NCI-H1092 (cell line): ENCODE data around the gene DNAAF3.
"Not testable (repeated sequence)": the region's sequence is repeated elsewhere in the genome, so short reads cannot be mapped to it uniquely, and the experiment has no call there.

Experiments
- DNase-seq: peaks from one replicate; lab custom pipeline; 2025; lab: John Stamatoyannopoulos, UW

DNAAF3 gene

DNA sequence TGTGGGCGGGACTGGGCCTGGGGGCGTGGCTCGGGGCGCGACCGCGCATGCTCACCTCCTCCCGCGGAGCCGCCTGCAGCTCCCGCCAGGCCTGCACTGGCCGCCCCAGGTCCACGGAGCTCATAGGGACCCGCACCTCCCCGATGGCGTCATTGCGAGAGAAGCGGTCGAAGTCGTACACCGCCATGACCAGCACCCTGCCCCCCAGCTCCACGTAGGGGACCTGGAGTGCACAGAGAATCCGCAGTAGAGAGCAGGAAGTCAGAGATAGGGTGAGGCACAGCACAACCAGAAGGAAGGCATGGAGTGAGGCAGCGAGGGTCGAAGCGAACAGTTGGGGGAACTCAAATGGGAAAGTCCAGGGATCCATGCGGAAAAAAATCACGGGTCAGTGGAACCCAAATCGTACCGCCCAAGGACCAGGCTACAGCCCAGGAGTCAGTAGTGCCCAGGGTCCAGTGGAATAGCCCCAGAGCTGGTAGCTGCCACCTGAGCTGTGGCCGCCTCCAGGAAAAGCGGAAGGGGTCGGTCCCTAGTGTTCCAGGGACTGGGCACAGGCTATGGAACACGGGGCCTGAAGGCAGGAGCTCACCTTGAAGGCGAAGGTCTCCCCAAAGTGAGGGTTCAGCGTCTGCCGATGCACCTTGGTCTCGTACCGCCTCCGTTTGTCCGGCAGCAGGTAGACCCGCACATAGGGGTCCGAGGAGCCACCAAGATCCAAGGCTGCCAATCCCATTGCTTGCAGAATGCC, 8.9 kb upstream of the DNAAF3 start:
- DNase-seq = no peak

DNA sequence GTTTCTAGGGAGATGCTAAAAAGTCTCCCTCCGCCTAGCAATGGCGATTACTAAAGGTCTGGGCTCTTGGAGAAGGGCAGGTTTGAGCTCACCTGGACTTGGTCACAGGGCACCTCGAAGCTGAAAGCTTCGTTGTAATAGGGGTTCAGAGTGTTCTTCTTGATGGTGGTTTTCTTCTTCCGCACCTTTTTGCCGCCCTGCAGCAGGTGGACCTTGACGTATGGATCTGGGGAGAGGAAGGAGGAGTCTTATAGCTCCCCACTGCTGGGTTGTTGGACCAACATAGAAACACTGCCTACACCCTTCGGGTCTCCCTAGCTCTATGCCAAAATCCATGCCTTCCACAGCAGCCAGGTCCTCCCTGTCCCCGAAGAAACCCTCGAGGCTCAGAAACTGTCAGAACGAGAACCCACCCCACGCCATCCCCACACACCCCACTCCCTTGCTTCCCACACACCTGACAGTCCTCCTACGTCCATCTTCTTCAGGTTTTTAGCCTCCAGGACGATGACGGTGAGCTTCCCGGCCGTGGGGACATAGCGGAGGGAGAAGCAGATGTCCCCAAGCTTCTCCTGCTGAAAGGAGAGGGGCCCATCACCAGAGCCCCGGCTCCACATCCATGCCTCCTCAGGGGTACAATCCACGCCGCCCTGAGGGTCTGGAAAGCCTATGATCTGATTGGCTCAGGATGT, 8.2 kb upstream of the DNAAF3 start:
- no peak for DNase-seq

DNA sequence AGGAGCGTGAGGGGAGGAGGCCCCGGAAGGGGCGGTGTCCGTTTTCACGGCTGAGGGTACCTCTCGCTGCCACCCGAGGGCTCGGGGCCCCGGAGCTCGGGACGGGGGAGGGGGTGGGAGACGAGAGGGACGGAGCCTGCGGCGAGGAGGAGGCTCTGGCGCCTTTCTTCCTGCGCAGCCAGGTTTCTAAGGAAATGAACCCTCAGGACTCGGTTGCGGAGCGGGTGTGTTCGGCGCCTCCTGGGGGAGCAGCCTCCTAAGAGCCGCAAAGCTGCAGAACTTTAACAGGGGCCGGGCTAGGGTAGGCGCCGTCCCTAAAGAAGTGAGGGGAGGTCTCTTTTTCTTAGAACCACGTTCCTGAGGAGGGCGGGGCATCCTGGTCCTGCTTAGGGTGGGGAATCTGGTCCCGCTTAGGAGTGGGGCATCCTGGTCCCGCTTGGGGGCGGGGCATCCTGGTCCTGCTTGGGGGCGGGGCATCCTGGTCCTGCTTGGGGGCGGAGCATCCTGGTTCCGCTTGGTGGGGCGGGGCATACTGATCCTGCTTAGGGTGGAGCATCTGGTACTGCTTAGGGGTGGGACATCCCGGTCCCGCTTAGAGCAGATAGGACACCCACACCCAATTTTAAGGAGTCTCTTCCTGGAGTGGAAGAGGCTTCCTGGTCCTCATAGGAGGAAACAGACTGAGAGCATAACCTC, 7.4 kb upstream of the DNAAF3 start:
- DNase-seq = no peak

DNA sequence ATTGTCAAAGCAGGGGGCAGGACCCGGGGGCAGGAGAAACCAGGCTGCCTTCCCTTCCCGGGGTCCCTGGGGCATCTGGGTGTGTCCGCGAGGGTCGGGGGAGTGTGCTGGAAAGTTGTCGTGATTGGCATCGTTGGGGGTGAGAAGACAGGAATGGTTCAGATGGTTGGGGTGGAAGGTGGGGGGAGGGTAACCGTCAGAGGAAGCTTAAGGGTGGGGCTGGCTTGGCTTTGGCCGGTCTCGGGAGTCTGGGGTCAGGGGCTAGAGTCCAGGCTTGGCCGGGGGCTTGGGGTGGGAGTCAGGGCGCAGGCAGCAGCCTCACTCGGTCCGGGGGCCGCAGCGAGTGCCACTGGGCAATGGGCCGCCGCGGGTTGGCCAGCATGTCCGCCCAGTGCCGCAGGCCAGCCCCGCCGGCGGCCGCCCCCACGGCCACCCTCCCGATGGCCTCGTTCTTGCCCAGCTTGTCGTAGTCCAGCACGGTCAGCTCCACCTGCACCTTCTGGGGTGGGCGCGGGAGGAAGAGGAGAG, 6.8 kb upstream of the DNAAF3 start:
- no peak for DNase-seq

DNA sequence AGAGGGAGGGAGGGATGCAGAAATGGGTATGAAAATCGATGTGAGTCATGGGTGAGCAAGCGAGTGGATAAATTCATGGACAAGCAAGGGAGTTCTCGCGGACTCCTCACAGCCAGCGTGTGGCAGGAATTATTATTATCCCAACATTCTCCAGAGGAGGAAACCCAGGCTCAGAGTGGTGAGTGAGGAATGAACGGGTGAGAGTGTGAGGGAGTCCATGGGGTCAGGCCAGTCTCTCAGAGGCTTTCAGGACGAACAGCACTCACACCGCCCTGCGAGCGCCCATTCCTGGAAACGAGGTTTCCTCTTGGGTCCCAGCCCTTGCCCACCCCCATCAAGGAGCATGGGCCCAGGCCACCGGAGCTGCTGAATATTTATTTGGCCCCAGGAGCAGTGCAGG, 6.3 kb upstream of the DNAAF3 start:
- DNase-seq = no peak

DNA sequence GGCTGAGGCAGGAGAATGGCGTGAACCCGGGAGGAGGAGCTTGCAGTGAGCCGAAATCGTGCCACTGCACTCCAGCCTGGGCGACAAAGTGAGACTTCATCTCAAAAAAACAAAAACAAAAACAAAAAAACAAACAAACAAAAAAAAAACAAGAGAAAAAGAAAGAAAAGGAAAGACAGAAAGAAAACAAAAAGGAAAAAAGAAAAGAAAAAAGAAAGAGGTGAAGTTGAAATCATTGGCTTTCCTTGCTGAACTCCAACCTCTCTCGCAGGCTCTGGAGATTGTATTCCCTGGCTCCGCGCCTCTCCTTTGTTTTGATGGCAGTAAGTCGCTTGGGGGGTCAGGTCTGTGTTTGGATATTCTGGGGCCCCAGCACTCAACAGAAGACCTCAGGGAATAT, 5.9 kb upstream of the DNAAF3 start:
- not testable (repeated sequence) for DNase-seq

DNA sequence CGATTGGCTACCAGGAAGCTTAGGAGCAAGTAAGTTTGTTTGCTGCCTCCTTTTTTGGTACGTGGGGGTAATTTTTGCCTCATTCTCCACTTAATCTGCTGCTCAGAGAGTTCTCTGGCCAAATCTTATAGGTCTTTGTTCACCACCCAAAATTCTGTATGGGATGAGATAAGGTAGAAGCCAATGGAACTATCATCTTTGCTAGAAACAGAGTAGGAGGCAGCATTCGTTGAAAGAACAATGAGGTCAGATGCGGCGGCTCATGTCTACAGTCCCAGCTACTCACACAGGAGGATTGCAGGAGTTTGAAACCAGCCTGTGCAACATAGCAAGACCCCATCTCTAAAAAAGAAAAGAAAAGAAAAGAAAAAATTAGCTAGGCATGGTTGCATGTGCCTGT, 5.0 kb upstream of the DNAAF3 start:
- DNase-seq = no peak

DNA sequence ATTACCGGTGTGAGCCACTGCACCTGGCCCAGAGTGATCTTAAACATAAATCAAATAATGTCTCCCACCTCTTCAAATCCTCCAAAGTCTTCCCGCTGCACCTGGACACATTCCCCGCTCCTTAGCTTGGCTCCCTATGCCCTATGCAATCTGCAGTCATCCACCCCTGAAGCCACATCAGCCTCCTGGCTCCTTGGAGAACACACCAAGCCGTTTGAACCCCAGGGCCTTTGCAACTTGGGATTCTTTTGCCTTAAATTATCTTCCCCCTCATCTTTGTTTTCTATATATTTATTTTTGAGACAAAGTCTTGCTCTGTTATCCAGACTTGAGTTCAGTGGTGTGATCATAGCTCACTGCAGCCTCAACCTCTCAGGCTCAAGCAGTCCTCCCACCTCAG, 2.7 kb upstream of the DNAAF3 start:
- no peak for DNase-seq

DNA sequence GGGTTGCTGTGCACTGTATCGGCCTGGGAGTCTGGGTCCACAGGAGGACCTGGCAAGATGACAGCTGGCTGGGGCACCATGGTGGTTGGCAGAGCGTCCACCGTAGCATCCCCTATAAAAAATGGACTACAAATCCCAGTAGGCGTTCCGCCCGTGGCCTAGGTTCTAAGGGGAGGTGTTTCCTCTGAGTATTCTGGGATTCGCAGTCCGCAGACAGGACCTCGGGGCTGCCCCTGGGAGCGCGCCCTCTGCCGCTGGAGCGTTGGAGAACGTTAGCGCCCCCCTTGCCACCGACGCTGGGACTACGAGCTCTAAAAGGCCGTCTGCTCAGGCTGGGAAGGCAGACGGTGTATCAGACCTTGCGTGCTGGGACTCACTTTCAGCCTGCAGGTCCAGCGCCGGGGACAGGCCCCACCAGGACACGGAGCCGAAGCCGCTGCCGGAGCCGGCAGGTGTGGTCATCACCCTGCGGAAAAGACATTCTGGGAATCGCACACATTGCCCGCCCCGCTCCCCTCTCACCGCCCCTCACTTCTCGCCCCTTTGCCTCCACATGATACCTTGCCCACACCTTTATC, 372 bp downstream of the DNAAF3 start:
- peak; percentile 28 for DNase-seq

DNA sequence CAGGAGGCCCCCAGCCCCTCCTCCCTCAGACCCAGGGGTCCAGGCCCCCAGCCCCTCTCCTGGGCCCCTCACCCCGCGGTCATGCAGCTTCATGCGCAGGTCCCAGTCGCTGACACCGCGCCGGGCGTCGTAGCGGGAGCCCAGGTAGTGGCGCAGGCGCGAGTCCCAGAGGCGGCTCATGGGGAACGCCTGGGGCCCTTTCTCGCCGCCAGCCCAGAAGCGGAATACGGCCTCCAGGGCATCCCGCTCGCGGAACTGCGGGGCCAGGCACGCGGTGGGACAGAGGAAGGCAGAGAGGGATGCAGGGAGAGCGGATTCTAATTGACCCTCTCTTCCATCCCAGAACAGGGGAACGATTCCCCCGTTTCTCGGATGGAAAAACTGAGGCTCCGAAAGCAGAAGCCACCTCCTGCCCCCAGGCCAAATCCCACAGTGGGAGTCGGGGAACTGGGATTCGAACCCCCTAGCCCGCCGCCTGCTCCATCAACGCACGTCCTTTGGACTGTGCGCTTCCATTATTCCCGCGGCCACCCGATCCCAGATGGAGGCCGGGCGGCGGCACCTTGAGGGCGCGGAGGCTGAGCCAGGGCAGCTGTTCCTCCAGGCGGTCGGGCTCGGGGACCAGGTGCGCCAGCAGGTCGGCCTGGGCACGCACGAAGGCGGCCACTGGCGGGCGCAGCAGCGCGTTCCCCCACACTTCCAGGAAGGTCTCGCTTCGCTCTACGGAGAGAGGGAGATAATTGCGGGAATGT, 4.7 kb downstream of the DNAAF3 start:
- DNase-seq = no peak

DNA sequence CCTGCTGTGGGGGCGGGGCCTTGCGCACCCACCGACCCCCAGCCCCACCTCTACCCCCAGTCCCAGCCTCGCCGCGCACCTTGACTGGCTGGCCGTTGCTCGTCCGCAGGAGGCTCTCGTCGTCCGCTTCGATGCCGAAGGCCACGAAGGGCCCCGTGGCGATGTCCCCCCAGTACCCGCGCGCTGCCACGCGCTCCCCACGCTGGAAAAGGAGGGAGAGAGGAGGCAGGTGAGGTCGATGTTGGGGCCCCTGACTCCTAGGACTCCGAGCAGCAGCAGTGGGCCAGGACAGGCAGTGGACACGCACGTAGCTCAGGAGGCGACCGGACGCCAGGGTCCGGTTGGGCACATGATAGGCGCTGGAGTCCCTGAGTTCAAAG, 5.4 kb downstream of the DNAAF3 start:
- DNase-seq = no peak

DNA sequence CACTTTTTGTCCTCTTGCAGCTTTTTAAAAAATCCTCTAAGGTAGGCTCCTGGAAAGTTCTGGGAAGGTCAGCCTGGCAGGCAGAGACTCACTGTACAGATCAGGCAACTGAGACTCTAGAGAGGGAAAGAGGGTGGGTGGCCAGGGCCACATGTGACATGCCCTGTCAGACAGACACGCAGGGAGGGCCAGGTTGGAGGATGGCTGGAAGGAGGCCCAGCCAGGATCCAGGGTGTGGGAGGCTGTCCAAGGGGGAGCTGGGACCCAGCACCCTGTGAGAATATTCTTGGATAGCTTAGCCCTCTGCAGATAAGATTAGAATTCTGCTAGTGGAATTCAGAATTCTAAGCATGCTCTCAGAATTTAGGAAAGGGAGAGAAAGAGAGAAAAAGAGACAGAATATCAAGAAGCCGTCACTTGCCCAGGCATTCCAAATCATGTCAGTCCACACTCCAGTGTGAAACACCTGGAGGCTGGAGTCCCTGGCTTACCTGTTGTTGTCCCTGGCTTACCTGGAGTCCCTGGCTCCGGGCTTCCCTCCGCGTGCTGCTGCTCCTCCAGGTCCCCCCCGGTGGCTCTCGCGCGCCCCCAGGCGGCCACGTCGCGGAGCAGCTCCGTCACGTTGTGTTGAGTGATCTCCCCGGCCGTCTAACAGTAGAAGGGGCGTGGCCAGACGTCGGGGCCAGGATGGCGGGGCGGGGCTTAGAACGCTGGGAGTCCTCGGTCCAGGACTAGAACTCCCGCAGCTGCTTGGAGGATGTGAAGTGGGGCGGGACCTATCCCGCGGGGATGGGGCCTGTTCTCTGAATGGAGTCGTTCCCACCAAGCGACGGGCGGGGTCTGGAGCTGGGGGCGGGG, 6.1 kb downstream of the DNAAF3 start:
- peak; percentile 56 for DNase-seq

DNA sequence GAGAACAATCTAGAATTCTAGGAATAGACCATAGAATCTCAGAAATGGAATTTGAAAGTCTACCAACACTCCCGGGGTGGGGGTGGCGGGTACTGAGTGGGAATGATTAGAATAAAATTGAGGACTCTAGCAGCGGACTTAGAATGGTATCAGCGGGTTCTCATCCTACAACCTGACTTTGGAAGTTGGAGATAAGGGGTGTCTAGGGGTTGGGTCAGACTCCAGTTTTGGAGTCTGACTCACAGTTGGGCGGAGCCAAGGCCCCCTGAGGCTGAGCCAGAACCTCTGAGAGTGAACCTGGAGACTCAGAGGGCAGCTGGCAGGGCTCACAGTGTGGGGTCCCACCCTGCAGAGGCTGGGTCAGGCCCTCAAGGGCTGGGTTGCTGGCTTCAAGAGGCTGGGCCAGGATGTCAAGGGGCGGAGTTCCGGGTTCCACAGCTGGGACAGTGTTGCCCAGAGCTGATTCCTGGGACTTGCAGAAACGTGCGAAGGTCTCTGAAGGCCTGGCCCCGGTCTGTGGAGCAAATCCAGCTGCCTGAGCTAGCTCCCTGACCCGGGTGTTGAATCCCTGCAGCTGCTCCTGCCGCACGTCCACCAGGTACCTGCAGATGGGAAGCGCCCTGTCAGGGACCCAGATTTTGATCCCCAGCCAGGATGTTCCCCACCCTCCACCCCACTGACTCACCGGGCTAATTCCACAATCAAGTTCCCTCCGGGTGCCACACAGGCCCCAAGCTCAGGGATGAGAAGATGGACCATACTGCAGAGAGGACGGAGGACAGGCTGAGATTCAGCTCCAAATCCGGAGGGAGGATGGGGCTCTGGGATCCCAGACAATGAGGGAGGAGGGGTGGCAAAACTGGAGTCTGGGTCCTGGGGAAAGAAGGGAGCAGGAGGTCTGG, 7.3 kb downstream of the DNAAF3 start:
- DNase-seq = no peak

DNA sequence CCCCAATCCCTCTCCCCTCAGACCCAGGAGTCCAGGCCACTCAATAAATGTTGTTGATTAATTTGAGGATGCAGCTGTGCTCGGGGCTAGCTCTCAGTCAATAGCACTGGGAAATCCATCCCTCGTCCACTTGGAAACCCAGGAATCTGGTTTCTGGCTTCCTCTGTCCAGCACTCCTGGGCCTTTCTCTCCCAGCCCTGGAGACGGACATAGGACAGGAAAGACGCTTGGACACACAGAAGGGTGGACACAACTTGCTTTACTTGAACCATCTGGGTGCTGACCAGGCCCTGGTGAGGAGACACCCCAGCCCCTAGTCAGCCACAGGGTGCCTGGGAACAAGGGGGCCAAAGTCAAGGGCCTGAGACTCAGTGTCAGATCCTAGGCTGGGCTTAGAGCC, 8.0 kb downstream of the DNAAF3 start:
- no peak for DNase-seq

DNA sequence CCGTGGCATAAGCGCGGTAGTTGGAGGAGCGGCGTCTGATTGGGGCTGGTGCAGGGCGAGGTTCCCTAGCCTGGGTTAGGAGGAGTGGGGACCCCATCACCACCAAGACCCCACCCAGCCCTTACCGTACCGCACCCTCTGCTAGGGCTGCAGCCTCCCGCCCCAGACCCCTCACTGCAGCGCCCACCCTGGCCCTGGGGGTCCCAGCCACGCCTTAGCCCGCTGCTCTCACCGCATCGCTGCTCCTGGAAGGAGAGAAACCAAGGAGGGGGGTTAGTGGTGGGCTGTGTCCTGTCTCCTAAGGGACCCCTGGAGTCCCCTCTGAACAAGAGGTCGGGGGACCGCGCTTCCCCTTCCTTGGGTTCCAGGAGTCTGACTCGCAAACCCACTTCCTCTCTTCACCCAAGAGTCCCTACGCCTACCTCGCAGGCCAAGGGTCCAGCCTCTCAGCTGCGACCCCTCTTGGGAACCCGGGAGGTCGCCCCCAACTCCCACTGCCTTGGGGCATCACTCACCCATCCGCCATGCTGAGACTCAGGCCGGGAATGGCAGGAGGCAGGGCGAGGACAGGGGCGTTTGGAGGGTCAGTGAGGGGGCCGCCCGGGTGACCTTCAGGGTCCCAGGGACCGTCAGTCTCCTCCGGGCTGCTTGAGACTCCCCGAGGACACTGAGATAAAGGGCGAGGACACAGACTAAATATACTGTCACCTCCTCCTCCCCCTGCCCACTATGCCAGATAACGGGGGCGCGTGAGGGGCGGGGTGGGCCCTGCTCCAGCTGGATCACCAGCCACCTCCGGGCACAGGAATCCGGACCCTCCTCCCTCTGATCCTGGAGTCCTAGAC, 9.1 kb downstream of the DNAAF3 start, which contains the start of gene TNNI3:
TNNI3 (minus strand) TSS at position 669 of the 845 bp plus-strand sequence; CDS start at position 526, 143 bp downstream.
- no peak for DNase-seq

DNA sequence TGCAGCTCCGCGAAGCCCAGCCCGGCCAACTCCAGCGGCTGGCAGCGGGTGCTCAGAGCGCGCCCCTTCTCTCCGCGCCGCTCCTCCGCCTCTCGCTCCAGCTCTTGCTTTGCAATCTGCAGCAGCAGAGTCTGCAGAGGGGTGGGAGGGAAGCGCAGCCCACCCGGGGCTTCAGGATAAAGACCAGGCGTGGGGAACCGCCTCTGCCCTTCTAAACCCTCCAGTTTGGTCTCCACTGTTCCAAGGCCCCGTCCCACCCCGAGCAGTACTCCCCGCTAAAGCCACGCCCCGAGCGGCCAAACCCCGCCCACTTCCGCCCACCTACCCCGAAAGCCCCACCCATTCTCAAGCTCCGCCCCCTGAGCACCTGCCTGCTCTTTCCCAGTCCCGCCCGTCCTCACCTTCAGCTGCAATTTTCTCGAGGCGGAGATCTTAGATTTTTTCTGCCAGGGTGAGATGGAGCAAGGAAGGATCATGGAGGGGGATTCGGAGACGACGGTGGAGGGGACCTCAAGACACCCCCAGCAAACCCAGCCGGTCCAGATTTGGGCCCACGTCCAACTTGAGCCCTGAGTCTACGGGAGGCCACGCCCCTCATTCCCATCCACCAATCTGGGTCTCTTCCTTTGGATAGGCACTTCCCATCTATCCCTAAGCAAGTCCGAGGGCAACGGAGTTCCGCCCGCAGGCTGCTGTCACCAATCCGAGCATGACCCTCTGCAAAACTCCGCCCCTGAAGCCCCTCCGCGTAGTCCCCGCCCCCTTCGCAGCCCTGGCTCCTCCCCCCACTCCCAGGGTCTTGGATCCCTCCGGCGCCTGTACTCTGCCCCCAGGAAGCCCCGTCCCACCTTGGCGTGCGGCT, 10.0 kb downstream of the DNAAF3 start:
- peak; percentile 28 for DNase-seq

DNA sequence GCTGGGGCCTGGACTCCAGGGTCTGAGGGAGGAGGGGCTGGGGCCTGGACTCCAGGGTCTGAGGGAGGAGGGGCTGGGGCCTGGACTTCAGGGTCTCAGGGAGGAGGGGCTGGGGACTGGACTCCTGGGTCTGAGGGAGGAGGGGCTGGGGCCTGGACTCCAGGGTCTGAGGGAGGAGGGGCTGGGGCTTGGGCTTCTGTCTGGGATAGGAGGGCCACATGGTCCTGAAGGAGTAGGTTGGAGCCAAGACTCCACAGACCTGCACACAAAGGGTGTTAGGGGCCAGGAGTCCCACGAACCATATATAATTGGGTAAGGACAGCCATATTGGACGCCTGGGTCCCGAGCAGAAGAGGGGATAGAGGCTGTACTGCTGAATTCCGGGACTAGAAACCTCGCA, 10.6 kb downstream of the DNAAF3 start:
- not testable (repeated sequence) for DNase-seq
